Medulla oblongata (tissue), 1 donor: Measurements from ENCODE around the gene GRHL3.
A peak's percentile ranks its signal among the peaks of the same experiment; 100 is the strongest.

Experiments used
- DNase-seq: peaks from one replicate; pipeline ENCODE4 v3.0.0-alpha.2; 2015; ENCODE audit errors: extremely low spot score

GRHL3 gene

DNA sequence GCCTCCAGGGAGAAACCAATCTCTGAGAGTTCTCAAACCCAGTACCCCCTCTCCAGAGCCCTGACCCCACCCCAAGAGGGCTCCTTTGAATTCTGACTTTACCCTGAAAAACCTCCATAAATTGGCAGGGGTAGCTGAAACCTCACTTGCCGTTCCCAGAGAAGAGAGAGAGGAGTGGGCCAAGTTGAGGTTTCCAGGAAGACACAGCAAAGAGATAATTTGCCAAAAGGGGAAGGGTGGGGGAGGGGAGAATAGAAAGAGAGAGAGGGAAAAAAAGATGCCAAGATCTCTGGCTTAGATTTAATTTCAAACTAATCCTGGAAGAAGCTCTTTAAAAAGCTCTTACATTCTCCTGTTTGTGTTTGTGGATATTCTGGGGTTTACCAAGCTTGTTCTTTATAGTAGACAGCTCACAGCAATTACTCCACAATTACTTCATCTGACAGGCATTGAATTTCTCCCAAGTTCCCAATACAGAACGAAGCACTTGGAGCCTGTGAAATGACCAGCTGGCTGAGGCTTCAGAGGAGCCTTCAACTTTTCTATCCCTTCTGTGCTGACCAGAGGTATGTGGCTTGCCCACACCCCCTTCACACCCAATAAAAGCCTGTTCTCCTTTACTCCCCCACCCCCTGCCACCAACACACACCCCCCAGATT is 1.1 kb upstream of the GRHL3 start:
- DNase-seq, result peak; percentile 66

- peak; percentile 45 for DNase-seq
Measured at GRCh38 chr1:24318615-24319311, 394 bp upstream of the GRHL3 start.

- DNase-seq, result no peak
Measured at GRCh38 chr1:24319962-24320361, 805 bp downstream of the GRHL3 start.

DNA sequence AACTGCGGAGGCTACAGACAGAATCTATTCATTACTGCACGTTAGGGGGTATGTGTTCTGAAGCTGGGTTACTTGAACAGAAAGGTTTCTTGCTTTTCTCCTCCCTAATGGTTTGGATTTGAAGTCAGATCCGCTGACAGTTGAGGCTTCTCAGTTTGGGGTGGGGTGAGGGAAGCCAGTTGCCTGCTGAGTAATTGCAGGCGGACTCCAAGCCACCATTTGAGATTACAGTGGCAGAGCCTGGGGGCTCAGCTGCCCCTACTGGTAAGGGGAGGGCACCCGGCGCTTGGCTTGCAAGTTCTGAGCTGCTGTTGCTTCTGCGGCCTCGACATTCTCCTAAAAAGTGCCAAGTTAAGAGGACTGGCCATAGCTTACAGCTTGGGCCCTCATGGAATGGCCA is 2.0 kb downstream of the GRHL3 start:
- DNase-seq, result no peak

DNA sequence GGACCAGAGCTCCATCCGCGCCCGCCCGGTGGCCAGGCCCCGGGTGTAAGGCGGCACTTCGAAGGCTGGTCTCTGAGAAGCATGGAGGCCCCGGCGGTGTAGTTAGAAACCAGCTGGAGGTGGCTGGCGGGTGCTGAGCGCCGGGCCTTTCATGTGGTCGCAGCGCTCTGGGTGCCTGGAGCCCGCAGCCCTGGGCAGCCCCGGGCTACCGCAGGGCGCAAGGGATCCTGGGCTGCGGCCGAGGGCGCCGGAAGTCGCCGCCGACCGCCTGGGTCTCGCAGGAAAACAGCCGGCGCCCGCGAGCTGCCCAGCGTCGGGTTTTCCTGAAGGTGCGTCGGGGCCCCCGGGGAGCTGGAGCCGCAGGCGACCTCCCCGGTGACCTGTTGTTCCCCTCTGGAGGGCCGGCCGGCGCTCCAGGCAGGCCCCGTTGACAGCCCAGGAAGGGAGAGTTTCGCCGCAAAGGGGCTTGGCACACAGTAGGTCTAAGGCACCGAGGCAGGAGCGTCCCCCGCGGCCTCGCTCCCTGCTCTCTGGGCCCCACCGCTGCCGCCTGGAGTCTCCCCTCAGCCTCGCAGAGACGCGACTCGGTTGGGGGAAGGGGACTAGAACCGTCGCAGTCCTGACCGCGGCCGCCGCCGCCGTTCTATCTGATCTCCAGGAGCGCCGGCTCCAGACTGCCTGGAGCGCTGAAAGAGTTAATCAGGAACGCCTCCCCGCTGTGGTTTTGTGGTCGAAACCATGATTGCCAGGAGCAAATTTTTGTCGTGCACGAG is 2.7 kb downstream of the GRHL3 start:
- DNase-seq, result no peak

- peak; percentile 41 for DNase-seq
Measured at GRCh38 chr1:24322470-24323177, 3.5 kb downstream of the GRHL3 start.

DNA sequence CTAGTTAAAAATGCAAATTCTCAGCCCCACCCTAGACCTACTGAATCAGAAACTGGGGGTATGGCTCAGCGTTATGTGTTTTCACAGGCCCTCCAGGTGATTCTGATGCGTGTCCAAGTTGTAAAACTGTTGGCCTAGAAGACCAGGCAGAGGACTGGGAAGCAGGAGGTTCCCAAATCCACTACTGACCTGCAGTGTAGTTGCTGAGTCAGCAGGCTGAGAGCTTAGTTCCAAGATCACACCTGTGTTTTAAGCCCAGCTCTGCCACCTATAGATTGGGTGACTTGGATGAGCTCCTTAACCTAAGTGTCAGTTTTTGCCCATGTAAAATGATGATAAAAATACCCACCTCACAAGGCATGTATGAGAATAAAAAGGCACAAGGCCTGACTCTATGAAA is 4.1 kb downstream of the GRHL3 start:
- DNase-seq, result no peak

DNA sequence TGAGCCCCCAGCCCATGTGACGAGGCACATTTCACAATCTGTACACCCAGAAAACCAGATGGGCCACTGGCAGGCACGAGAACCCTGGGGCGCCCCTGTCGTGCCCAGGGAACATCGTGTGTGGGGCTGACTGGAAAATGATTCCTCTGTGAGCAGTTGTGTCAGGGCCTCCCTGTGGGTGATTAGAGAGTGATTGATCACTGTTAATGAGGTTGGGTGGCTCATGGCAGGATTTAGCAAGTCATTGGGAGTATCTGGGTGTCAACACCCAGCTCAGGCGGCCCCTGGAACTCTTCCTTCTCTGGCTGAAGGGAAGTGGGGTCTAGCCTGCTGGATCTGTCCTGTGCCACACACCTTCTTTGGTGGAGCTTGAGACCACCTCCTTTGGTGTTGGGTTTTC is 5.7 kb downstream of the GRHL3 start:
- no peak for DNase-seq

DNA sequence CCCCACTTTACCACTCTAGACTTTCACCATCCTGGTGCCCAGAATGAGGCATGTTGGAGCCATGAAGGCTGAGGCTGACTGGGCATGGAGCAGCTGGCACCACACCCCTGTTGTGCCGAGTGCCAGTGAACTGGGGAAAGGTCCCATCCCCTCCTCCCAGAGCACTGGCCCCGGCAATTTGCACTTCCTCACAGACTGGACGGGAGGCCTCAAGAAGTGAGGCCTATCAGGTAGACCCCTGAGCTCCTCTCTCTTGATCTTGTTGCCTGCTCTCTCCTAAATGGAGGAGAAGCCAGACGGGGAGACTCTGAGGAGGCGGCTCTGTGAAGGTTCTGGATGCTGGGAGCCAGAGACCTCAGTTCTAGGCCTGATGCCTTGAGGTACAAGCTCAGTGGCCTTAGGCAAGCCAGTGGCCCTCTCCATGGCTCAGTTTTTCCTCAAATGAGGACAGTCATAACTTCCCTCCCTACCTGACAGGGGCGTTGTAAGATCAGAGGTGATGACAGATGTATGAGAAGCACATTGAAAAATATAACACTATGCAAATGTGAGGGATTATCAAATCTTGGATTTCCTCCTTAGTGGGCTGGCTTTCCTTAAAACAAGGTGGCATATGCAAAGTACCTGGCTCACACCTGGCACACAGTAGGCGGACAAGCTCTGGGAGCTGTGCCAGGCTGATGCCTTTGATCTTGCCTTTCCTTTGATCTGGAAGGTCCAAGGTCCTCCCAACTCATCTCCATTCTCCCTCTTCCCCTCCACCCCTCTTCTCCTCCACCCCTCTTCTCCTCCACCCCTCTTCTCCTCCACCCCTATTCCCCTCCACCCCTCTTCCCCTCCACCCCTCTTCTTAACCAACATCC is 6.7 kb downstream of the GRHL3 start:
- no peak for DNase-seq

DNA sequence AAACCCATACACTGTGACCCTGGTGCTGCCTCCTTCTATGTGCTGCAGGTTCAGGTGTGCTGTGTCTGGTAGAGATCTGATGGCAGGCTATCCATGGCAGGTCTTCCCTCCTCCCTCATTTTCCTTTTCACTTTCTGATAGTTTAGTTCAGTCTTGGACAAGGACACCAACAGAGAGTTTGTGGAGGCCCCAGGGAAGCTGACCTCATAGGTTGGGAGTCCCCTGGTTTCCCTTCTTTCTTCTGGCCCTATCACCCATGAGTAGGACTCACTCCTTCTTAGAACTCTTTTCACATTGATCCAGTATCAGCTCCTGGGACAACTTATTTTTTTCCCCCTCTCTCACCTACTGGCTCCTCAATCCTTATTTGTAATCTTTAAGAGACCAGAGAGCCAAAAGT is 8.3 kb downstream of the GRHL3 start:
- DNase-seq, result no peak

GRCh38 chr1:24327891-24328290 is 8.7 kb downstream of the GRHL3 start:
- DNase-seq, result no peak

GRCh38 chr1:24329331-24329730 is 10.2 kb downstream of the GRHL3 start:
- DNase-seq, result no peak

GRCh38 chr1:24329797-24330543 is 10.8 kb downstream of the GRHL3 start:
- DNase-seq, result no peak

DNA sequence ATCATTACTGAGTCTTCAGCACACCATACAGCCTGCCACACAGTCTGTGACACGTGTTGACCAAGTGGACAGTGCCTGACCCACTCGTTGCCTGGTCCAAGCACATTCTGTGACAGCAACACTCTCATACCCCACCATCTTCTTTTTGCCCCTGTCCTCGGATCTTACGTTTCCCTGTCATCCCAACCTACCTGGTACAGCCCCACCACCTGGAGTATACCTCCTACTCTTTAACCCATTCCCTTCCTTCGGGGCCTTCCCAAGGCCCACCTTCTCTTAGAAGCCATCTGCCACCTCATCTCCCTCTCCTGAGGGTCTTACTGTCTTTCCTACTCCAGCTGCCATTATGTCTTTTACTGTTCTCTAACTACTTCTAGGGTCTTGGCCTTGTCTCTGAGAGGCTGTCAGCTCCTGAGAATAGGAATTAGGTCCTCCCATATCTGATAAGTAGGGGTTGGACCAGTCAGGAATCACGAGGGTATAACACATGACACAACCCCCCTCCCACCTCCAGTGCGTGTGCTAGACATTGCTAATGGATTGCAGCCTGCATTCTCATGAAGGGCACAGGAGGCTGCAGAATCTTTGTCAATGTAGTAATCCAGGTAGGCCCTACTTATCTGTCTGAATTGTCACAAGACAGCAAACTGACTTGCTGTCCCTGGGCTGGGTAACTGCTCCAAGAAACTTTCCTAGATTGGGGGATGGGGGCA is 13.0 kb downstream of the GRHL3 start:
- DNase-seq, result no peak

DNA sequence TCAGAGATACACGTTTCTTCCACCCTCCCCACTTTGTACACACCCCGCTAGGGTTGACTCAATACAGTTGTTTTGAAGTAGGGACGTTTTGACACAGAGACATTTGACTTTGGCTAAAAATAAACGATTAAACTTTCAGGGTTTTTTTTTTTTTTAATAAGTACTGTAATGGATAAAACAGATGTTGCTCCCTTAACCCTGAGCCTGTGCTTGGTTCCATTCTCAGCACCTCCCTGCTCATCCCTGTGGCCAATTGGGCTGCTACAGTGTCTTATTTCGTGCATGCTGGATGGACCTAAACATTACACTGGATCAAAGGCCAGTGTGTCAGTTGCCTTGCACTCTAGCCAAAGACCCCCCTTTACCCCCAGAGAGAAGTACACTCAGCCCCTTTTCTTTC is 16.9 kb downstream of the GRHL3 start:
- DNase-seq, result no peak

DNA sequence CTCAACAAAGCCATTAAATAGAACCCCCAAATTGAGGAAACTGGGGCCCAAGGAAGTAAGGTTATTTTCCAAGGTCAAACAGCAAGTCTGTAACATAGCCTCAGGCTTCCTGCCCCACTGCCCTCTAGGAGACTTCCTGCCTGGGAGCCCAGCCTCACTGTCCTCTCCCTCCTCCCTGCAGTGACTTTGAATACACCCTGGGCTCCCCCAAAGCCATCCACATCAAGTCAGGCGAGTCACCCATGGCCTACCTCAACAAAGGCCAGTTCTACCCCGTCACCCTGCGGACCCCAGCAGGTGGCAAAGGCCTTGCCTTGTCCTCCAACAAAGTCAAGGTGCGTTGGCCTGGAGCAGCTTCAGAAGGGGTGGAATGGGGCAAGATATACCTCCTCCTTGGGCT is 18.3 kb downstream of the GRHL3 start:
- DNase-seq, result no peak

GRCh38 chr1:24338447-24338846 is 19.3 kb downstream of the GRHL3 start:
- no peak for DNase-seq

GRCh38 chr1:24339996-24340395 is 20.8 kb downstream of the GRHL3 start:
- DNase-seq, result no peak

- DNase-seq, result no peak
Measured at GRCh38 chr1:24340770-24341169, 21.6 kb downstream of the GRHL3 start.

GRCh38 chr1:24341260-24341659 is 22.1 kb downstream of the GRHL3 start:
- no peak for DNase-seq
